Stimulated activated CD4-positive, alpha-beta T cell treated with anti-CD3 and anti-CD28 coated beads, Interleukin-15, amount 100 ng/mL, for 24 hours (primary cell): ENCODE measurements around the gene RAET1E.
"Not testable (repeated sequence)": the region's sequence is repeated elsewhere in the genome, so short reads cannot be mapped to it uniquely, and the experiment has no call there.

Experiments used
- DNase-seq: peaks from one replicate; pipeline ENCODE4 v3.0.0-alpha.2; 2020

RAET1E gene

GRCh38 chr6:149907317-149907716 lies 9.4 kb upstream of the RAET1E start:
- no peak for DNase-seq

DNA sequence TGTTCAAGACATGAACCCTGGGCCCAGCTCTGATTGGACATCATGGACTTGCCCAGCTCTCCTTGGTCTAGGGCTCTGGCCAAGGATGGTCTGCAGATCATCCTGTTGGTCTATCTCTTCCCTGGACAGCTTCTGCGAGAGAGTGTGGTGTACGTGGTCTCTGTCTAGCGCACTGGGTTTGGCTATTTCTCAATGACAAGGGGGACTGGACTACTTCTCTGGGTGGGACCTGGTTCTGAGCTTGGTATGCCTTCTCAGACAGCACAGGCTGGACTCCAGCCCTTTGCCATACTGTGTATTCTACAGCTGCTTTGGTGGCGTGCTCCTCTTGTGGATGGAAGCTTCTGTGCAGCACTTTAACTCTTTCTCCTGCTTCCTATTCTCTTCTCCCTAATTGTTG lies 8.5 kb upstream of the RAET1E start:
- DNase-seq: no peak

- DNase-seq: no peak
Observed at GRCh38 chr6:149905911-149906371, 8.0 kb upstream of the RAET1E start.

- no peak for DNase-seq
Observed at GRCh38 chr6:149905371-149905910, 7.5 kb upstream of the RAET1E start.

- DNase-seq: no peak
Observed at GRCh38 chr6:149904661-149905370, 6.9 kb upstream of the RAET1E start.

DNA sequence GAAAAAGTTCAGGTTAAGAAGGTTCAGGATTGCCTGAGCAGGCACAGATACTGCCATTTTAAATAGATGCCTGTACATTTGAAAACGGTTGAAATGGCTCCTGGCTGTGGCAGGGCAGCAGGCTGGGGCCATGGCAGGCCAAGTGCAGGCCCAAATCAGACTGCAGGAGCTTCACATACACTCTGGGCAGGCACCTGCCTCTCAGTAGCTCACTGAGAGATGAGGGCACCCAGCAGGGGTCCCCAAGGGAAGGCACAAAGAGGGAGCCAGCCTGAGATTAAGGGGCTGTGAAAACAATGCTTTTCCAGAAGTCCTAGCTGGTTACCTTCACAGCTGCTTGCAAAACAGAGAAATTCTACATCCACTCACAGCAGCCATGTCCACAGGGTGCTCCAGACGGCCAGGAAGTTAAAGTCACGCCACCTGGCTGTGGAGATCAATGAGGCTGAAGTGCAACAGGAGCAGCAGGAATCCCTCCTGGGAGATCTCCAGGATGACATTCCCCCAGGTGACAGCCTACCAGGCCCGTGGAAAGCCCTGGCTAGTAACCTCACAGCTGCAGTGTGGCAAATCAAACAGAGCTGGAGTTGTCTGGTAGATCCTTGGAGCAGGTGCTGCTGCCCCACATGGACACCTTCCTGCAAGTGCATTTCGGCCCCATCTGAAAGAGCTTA lies 6.2 kb upstream of the RAET1E start:
- no peak for DNase-seq

DNA sequence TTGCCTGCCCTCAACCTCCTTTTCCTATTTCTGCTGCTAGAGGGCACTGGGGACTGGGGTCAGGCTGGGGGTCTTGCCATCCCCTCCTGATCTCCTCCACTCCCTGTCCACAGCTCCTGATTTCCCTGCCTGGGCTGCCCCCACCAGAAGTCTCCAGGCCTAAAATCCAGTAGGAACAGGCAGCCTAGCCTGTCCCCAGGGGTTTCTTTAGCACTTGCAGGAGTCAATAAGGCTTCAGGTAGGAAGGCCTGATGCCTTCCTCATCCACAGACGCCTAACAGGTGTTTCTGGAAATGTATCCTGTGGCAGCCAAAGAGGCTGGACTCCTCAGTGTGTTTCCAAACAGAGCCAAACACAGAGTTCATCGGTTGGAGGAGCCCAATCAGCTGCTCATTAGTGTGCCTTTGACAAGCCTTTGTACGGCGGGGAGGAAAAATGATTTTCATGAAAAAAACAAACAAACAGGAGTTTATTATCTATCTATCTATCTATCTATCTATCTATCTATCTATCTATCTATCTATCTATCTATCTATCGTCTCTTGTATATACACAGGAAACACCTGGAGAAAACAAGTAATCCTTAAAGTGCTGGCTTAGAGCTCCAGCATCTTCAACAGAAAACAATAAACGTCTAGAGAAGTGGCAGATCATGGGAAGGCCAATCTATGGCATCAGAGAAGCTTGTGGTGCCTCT lies 3.7 kb upstream of the RAET1E start:
- no peak for DNase-seq

DNA sequence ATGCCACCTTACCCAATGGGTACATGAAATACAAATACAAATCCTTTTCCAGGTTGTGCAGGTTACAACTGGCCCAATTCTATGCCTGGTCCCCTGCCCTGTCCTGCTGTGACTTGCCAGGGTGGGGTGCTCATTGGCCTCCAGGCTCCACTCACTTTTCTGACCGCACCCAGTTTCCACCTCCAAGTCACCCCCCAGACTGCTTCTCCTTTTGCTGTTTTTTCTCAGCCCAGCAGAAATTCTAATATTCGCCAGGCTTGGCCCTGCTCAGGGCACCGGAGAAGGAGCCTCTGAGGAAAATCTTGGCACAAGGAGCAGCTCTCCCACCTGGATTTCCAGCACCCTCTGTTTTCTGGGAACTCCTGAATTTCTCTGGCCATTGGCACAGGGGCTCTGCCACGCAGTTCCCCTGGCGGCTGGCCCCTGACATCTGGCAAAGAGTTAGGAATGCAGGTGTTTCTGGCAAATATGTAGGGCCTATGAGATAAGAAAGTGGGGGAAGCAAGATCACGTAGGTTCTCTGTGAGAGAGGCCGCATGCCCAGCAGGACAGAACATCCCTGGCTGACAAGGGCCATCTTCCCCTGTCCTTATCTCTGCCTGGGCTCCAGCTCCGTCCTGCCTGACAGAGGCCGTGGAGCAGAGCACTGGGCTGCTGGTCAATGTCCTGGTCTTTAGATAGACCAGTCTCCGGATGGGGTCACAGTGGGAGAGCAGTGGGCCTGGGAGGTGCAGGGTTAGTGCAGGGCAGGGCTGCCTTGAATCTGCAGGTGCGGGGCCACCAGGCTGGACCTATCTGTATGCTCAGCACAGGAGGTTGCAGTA lies 2.9 kb upstream of the RAET1E start:
- DNase-seq: no peak

GRCh38 chr6:149899926-149900619 lies 2.2 kb upstream of the RAET1E start:
- no peak for DNase-seq

GRCh38 chr6:149899486-149899885 lies 1.6 kb upstream of the RAET1E start:
- no peak for DNase-seq

GRCh38 chr6:149898966-149899365 lies 1.1 kb upstream of the RAET1E start:
- no peak for DNase-seq

DNA sequence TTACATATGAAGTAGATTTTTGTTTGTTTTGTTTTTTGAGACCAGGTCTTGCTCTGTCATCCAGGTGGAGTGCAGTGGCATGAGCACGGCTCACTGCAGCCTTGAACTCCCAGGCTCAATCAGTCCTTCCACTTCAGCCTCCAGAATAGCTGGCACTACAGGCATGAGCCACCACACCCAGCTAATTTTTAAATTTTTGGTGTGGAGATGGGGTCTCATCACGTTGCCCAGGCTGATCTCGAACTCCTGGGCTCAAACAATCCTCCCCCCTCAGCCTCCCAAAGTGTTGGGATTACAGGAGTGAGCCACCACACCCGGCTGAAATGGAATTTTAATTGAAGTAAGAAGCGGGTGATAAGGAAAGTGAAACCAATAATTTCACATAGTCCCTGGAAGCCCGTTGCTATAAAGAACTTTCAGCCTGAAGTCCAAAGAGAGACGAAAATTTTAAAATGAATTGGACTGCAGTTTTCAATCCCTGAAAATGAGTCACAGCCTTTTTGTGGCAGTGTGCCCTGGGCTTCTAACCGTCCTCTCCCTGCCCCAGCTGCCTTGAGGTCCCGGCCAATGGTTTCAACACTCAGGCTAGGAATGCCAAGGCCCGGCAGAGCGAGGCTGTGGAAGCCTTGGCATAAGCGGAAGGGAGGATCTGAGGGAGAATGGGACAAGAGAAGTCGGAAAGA lies 757 bp downstream of the RAET1E start:
- DNase-seq: no peak

DNA sequence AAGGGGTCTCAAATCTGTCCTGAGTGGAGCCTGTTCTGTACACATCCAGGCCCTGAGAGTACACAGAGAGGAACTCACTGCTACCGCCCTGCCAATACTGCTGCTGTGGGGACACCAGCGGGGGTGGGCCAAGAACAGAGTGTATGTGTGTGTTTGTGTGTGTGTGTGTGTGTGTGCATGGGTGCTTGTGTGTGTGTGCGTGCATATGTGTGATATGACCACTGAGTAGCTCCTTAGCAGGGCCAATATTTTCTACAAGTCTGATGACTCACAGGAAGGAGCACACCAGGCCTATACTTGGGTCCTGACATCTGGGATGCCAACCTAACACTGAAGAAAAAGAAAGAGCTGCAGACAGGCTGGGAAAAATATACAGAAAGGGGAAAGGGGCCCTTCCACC lies 1.4 kb downstream of the RAET1E start:
- DNase-seq: no peak

DNA sequence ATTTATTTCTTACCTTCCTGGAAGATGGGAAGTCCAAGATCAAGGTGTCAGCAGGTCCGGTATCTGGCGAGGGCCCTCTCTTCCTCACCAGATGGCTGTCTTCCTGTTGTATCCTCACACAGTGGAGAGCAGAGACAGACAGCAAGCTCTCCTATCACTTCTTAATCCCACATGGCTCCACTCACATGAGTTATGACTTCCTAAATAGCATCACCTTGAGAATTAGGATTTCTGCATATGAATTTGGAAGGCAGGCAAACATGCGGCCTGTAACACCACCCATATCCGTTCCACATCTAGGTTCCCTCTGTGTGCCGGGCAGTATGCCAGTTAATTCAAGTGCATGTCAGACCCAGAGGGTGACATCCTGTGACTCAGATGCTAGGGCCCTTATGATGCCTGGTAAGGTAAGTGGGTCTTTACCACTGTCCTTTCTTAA lies 2.1 kb downstream of the RAET1E start:
- DNase-seq: peak; percentile 37

- DNase-seq: no peak
Observed at GRCh38 chr6:149895048-149895590, 2.8 kb downstream of the RAET1E start.

DNA sequence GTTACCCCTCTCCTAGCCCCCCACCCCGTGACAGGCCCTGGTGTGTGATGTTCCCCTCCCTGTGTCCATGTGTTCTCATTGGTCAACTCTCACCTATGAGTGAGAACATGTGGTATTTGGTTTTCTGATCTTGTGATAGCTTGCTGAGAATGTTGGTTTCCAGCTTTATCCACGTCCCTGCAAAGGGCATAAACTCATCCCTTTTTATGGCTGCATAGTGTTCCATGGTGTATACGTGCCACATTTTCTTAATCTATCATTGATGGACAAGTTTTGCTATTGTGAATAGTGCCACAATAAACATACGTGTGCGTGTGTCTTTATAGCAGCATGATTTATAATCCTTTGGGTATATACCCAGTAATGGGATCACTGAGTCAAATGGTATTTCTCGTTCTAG lies 6.0 kb downstream of the RAET1E start:
- DNase-seq: not testable (repeated sequence)

DNA sequence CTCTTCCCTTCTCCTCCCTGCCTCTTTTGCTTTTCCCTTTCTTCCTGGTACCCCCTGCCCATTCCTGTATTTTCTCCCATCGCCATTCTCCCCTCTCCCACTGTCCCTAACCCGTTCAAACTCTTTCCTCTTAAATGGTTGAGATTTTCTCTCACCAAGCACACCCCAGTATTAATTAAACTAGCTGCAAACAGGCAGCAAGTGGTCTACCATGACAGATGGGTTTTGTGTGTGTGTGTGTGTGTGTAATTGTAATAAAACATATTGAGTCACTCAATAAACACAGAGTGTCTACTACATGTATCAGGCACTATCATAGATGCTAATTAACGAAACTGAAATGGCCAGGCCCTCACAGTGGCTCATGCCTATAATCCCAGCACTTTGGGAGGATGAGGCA lies 6.7 kb downstream of the RAET1E start:
- no peak for DNase-seq

DNA sequence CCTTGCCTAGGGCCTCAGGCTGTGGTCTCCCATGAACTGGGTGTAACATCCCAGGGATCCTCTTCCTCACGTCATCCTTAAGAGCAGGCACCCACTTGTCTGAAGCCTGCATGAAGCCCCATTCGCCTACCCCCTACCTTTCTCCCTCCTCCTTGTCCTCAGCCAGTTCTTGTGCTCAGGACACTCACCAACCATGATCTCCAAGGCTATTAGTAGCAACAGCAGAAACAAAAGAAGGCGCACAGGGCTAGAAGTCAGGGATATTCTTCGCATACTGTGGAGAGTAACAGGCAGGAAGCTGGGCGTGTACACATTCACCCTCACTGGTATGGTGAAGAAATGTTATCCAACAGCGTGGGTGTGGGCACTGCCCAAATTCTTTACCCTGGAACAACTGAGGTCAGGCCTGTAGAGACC lies 7.3 kb downstream of the RAET1E start:
- DNase-seq: no peak

- DNase-seq: no peak
Observed at GRCh38 chr6:149889326-149889725, 8.6 kb downstream of the RAET1E start.

DNA sequence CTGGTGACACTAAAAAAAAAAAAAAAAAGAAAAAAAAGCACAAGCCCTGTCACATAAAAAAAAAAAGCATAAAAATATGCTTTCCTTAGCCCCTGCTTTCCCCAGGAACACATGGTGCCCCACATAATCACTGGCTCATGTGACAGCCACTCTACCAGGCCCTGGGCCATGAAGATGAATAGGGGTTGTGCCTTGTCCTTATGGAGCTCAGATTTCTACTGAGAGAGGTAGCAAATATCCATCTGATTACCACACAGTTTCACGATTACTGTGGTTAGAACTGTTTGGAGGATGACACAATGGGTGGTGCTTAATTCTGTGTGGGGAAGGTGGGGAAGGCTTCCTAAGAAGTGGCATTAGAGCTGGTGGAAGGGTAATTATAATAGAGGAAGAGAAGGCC lies 9.3 kb downstream of the RAET1E start:
- no peak for DNase-seq

GRCh38 chr6:149888093-149888492 lies 9.8 kb downstream of the RAET1E start:
- no peak for DNase-seq
